H54 (cell line): ENCODE results near the gene SEPTIN12.
A peak's percentile ranks its signal among the peaks of the same experiment; 100 is the strongest.
"Not testable (repeated sequence)": the region's sequence is repeated elsewhere in the genome, so short reads cannot be mapped to it uniquely, and the experiment has no call there.

Experiments used
- DNase-seq: peaks from one replicate; pipeline ENCODE4 v3.0.0; 2011; ENCODE audit warnings: low spot score, mixed read lengths; ENCODE audit not compliant: insufficient read length
- FAIRE-seq: peaks from 3 replicates; lab custom pipeline; 2011; peaks lifted over from hg19 to GRCh38; lab: Jason Lieb, UNC
- POLR2A ChIP-seq: IDR thresholded peaks from 2 replicates; pipeline ENCODE4 v1.6.1; 2011; ENCODE audit warnings: low read depth, mild to moderate bottlenecking, low read length

The SEPTIN12 gene

GRCh38 chr16:4748682-4749411 is 39.3 kb downstream of the SEPTIN12 start:
- DNase-seq, result no peak
- FAIRE-seq, result no peak
- no peak for TF ChIP-seq POLR2A

DNA sequence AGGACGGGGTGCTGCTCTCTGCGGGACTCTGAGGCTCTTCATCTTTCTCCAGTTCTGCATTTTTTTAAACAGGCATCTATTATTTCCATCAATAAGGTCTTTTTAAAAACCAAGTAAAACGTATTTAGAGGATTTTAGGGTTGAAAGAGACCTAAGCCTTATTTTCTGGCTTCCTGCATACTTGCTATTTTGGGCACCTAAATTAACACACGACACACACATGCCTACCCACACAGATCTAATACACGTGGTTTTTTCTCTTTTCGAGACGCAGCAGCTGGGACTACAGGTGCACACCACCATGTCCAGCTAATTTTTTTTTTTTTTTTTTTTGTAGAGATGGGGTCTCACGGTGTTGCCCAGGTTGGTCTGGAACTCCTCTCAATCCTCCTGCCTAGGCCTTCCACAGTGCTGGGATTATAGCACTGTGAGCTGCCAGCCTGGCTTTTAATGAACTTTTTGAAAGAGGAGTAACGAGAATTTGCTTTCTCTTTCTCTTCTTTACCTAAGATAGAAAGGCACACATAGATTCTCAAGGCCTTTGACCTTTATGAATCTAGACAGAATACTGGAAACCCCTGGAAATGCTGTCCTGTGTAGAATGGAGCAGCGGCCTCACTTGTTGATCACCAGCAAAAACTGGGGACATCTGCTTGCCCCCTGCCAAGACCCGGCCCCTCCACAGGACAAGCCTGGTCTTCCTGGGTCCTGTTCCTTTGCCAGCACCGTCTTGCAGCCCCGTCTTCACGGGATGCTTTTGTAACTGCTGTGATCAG is 40.1 kb downstream of the SEPTIN12 start:
- DNase-seq (no peak), FAIRE-seq (no peak)
- TF ChIP-seq POLR2A, result no peak

- no peak for TF ChIP-seq POLR2A
- DNase-seq (no peak), FAIRE-seq (no peak)
These were observed 41.1 kb downstream of the SEPTIN12 start for GRCh38 chr16:4746991-4747574.

DNA sequence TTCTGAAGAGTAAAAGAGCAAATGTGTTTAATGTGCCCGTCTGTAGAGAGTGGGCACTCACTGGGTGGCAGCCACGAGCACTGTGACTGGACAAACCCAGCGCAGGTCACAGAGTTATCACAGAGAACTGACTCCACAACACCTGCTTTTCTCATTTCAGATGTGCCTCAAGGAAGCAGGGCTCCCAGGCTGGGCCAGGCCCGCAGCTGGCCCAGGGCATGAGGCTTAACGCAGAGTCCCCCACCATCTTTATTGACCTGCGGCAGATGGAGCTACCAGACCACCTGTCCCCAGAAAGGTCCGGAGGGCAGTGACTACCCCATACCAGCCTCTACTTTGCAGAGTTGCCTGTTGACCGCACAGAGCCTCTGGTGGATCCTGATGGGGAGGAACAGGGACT is 41.9 kb downstream of the SEPTIN12 start:
- FAIRE-seq, result no peak
- TF ChIP-seq POLR2A, result no peak

GRCh38 chr16:4745274-4745569 is 42.9 kb downstream of the SEPTIN12 start:
- FAIRE-seq, result no peak
- no peak for DNase-seq
- TF ChIP-seq POLR2A, result no peak

More for the DNA sequence above, 41.9 kb downstream of the SEPTIN12 start:
- no peak for DNase-seq

GRCh38 chr16:4744555-4745273 is 43.4 kb downstream of the SEPTIN12 start:
- no peak for FAIRE-seq

DNA sequence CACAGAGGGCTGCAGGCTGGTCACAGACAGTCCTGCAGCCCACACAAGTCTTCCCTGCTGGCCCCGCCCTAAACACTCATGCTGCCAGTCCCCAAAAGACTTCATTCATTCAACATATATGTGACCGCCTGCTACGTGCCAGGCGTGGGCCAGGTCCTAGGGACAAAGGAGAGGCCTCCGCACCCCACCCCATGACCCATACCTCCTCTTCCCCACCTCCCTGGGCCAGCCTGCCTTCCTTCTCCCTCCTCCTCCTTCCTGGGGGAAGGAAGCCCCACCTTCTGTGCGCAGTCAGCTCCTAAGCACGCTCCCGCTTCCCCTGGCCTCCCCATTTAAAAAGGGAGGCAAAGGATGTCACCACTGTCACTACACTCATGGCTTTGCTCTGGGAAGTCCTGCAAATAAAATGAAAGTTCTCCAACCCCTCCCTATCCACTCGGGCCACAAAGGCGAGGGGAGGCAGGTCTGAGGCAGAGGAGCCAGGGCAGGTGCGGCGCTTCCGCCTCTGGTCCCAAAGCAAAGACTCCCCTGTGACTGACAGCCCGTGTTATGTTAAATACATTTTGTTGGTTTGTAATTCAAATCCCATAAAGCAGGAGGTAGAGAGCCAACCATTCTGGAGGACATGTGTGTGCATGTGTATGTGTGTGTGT is 44.8 kb downstream of the SEPTIN12 start:
- DNase-seq (no peak), FAIRE-seq (no peak)
- TF ChIP-seq POLR2A, result no peak

More at GRCh38 chr16:4744555-4745273, 43.4 kb downstream of the SEPTIN12 start:
- DNase-seq, result no peak
- no peak for TF ChIP-seq POLR2A

DNA sequence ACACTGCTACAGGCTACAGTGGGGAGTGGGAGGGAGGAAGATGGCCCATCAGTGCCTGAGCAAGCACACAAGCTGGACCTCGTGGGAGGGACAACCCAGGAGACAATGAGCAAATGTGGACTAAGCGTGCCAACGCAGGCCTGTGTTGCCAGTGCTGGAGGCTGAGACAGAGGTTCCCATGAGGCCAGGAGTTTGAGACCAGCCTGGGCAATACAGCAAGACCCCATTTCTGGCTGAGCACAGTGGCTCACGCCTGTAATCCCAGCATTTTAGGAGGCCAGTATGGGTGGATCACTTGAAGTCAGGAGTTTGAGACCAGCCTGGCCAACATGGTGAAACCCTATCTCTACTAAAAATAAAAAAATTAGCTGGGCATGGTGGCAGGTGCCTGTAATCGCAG is 49.8 kb downstream of the SEPTIN12 start:
- DNase-seq, FAIRE-seq: not testable (repeated sequence)

GRCh38 chr16:4737545-4737944 is 50.6 kb downstream of the SEPTIN12 start:
- FAIRE-seq (no peak), DNase-seq (no peak)
- TF ChIP-seq POLR2A, result no peak

GRCh38 chr16:4736546-4736945 is 51.6 kb downstream of the SEPTIN12 start:
- DNase-seq (no peak), FAIRE-seq (no peak)
- no peak for TF ChIP-seq POLR2A

- TF ChIP-seq POLR2A, result peak; percentile 60
- DNase-seq (peak; percentile 93), FAIRE-seq (no peak)
These were observed 53.2 kb downstream of the SEPTIN12 start for GRCh38 chr16:4734730-4735535.

DNA sequence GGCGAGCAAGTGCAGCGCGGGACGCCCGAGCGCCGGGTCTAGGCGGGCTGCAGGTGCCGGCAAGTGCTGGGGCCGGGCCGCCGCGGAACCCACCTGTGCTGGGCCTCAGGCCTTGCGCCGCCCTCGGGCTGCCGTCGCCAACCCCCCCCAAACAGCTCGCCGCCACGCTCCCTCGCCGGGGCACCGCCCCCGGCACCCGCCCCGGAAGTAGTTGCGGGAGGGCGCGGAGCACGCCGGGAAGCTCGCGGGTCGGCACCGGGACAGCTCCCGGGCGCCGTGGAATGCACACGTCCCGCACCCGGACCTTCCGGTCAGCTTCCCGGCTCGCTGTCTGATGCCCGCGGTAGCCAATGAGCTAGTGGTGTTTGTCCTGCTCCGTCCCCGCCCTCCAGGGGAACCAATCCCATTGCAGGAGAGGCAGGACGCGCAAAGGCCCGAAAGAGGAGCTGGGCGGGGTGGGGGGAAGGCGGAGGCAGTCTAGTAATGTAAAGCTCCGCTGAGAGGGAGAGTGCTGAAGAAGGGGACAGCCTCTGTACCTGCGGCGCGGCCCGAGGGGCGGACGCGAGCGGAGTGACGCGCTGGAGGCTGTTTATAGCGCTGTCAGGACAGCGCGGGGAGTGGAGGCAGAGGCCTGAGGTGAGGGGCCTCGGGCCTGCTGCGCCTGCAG is 53.9 kb downstream of the SEPTIN12 start, which contains the start of the genes ANKS3 and DNAAF8:
ANKS3 (minus strand) TSS at position 209 of the 667 bp plus-strand sequence. CDS start 4,122 bp downstream, outside the sequence.
DNAAF8 (plus strand) TSS at position 475 of the 667 bp plus-strand sequence. CDS start 1,978 bp downstream, outside the sequence.
- TF ChIP-seq POLR2A, result peak; percentile 49
- FAIRE-seq, result peak; percentile 78
- DNase-seq, result peak; percentile 98
